GM18505 (cell line): Measurements from ENCODE around the gene PITPNM1.
A peak's percentile ranks its signal among the peaks of the same experiment; 100 is the strongest.
"Not testable (repeated sequence)": the region's sequence is repeated elsewhere in the genome, so short reads cannot be mapped to it uniquely, and the experiment has no call there.

Experiments used
- ATAC-seq: cut with Tn5 transposase; IDR thresholded peaks from one replicate; pipeline ENCODE4 v1.9.1; 2021; ENCODE audit not compliant: unreplicated experiment
- POLR2A ChIP-seq: IDR thresholded peaks from 4 replicates; pipeline ENCODE4 v1.6.1; 2011; ENCODE audit warnings: borderline replicate concordance; ENCODE audit not compliant: insufficient read depth, insufficient read length; ENCODE audit errors: extremely low read depth

PITPNM1 gene

DNA sequence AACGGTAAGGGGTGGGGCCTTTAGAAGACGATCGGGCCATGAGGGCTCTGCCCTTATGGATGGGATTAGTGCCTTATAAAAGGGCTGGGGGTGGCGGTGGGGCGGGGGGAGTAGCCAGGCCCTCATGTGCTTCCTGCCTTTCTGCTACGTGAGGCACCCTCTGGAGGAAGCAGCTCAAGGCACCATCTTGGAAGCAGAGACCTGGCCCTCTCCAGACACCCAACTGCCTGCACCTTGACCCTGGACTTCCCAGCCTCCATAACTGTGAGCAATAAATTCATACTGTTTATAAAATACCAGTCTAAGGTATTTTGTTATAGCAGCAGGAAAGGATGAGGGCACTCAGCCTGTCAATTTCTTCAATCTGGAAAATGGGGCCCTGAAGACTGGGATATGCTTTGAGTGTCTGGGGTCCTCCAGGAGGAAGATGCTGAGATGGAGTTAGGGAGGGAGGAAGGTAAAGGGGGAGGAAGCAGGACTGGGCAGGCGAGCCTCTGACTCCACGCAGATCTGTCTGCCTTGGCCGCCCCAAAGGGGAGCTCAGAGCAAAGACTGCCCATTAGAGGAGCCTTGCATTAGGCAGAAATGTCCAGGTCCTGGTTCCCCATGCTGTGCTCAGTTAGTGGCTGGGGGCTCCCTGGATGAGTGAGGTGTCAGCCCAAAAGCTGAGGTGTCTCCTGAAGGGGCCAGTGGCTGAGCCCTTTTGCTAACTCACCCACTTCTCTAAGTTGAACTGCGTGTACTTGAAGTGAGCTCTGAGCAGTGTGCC is 12.8 kb upstream of the PITPNM1 start:
- no peak for ATAC-seq
- no peak for TF ChIP-seq POLR2A

DNA sequence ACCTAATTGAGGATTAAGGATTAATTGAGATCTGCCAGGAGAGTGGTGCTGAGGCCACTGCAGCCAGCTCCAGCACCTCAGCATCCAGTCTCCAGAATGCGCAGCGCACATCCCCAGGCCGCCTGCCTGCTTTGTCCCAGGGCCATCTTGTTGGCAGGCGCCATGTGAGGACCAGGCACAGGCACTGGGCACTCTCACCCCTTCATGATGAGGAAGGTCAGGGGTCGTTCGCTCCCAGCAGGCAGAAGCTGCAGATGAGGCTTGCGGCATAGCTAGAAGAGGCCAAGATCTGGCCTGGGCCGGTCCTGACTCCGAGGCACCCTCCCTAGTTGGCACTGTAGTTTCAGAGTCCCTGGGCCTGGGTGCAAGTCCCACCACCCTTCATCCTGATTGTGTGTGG is 11.6 kb upstream of the PITPNM1 start:
- TF ChIP-seq POLR2A: no peak

GRCh38 chr11:67514116-67514515 is 9.0 kb upstream of the PITPNM1 start:
- no peak for ATAC-seq
- no peak for TF ChIP-seq POLR2A

More for the DNA sequence above, 11.6 kb upstream of the PITPNM1 start:
- no peak for ATAC-seq

DNA sequence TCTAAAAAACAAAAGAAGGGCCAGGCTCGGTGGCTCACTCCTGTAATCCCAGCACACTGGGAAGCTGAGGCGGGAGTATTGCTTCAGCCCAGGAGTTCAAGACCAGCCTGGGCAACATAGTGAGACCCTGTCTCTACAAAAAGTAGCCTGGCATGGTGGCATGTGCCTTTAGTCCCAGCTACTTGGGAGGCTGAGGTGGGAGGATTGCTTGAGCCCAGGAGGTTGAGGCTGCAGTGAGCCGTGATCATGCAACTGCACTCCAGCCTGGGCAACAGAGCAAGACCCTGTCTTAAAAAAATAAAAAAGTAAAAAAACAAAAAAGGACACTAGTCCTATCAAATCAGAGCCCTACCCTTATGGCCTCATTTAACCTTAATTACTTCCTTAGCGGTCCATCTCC is 6.4 kb upstream of the PITPNM1 start:
- not testable (repeated sequence) for ATAC-seq

- no peak for TF ChIP-seq POLR2A
- ATAC-seq: no peak
These were observed 4.8 kb upstream of the PITPNM1 start for GRCh38 chr11:67510023-67510345.

GRCh38 chr11:67508486-67509121 is 3.4 kb upstream of the PITPNM1 start:
- peak; percentile 42 for ATAC-seq
- TF ChIP-seq POLR2A: no peak

DNA sequence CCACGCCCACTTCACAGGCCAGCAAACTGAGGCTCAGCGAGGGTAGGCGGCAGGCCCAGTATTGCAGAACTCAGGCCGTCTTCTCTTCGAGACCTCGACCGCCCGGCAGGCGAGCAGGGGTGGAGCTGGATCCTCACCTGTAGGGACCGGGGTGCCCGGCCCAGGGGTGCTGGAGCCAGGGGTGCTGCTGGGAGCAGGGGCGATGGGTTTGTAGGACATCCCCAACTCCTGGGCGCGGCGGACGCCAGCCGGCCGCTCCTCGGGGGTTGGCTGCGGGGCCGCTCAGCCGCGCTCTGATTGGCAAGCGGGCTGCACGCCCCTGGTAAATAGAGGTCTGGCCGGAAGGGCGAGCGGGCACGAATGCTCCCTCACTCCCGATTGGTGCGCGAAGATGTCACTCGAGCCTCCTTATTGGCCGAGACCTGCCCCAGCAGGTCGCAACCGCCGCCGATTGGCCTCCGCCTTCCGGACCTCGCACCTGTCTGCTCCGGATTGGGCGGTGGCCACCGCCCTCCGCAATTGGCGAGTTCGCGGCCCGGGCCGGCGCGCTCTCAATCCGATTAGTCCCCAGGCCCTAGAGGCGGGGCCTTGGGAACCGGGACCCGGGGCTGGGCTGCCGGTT is 2.8 kb upstream of the PITPNM1 start, which contains the start of gene CDK2AP2:
CDK2AP2 (minus strand) TSS at position 299 of the 622 bp plus-strand sequence; CDS start at position 219, 80 bp downstream.
- peak; percentile 64 for ATAC-seq
- peak; percentile 81 for TF ChIP-seq POLR2A

- TF ChIP-seq POLR2A: no peak
- ATAC-seq: no peak
These were observed 2.2 kb upstream of the PITPNM1 start for GRCh38 chr11:67507242-67507863.

DNA sequence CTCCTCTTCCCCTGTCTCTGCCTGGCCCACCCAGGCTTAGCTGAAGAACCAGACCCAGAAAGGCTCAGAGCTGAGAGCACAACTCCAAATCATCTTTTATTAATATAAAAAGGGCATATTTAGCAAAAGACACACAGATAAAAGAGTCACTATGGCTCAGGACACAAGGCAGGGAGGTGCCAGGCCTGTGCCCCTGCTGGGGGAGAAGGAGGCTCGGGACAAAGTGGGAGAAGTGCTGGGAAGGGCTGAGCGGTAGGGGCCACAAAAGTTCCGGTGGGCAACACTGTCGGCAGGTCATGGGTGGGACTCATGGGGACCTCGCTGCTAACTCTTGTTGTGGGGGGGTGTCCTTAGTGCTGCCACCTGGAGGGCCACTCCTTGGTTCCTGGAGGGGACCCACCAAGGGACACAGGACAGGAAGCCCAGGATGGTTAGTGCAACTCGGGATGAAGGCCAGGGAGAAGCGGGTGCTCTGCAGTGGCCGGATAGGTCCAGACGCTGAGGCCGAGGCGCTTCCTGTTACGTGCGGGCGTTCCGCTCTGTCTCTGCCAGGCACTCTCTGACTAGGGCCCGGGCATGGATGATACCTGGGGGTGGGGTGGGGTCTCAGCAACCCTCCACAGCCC is 1.4 kb upstream of the PITPNM1 start:
- no peak for TF ChIP-seq POLR2A

GRCh38 chr11:67505605-67506396 is 638 bp upstream of the PITPNM1 start:
- no peak for TF ChIP-seq POLR2A
- ATAC-seq: no peak

More for the DNA sequence above, 1.4 kb upstream of the PITPNM1 start:
- no peak for ATAC-seq

DNA sequence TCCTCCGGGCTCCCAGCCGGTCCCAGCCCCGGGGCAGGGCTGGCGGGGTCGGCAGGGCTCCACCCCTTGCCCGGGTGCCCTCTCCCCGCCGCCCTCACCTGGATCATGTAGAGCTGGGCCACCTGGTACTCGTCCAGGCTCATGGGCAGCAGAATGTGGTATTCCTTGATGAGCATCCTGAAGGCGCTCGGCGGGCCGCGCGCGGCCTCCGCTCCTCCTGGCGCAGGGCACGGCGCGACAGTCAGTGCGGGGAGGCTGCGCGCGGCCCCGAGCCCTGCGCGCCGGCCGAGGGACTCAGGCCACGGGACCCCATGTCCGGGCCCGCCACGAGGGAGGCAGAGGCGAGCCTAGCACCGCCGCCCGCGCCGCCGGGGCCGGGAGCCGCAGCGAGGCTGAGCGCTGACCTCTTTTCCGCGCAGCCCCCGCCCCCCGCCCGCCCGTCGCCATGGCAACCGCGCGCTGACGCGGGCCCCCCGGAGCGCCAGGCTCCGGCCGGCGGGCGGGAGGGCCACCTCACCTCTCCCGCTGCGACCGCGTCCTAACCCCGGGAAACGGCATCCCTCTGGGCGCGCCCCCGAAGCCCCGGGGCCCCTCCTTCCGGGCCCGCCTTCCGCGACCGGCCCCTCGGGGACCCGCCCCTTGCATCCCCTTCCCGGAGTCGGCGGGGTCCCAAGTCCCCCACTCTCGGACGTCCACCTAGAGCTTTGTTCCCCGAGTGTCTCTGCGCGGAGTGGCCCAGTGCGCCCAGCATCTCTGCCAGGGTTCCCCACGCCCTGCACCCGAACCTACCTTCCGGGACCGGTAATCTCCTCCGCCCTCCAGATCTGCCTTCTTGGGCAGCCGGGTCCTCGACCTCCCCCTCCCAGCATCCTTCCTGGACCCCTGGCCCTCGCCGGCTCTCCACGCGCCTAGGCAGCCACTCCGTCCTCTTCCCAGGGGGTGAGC is 886 bp downstream of the PITPNM1 start:
- no peak for ATAC-seq
- TF ChIP-seq POLR2A: no peak

DNA sequence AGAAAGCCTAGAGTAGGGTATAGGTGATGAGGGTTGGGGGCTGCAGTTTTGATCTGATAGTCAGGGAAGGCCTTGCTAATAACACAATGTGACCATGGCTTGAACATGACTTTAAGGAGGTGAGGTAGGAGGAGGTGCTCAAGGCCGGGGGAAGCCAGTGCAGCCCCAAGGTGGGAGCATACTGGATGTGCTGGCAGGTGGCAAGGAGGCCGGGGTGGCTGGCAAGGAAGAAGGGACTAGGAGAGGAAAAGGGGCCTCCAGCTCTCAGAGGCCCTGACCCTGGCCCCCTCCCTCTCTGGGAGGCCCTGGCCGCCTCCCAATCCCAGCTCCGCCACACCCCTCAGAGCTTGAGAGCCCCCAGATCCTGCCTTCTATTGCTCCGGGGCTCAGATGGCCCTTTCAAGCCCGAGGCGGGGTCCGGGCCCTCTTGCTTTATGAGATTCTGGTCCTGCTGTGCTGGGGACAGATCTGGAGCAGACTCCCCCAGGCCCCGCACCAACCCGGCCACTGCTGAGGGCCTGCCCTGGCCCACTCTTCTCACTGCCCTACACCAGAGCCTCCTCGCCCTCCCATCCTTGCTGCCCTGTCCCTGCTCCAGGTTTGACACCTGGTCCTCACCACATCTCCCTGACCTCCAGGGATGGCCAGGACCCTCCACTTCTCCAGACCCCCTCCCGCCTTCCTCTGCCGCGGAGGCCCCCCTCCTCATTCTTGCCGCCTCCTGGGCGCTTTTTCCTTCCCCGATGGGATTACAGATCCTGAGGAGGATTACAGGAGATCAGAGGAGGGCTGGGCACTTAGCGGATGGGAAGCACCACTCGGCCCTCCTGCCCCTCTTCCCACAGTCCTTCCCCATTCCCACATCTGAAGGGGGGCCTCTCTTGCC is 1.8 kb downstream of the PITPNM1 start:
- ATAC-seq: no peak
- no peak for TF ChIP-seq POLR2A
